Astrocyte (in vitro differentiated cells and primary cell): ENCODE measurements around the gene KCNMA1. TPM values are rescaled to one million over a fixed set of nuclear protein-coding genes. Genes with fewer than 3 reads are reported as not detected.

Experiments used
- DNase-seq: peaks from one replicate; pipeline ENCODE4 v3.0.0-alpha.2; 2010; ENCODE audit warnings: low read depth
- FAIRE-seq: peaks from 2 replicates; lab custom pipeline; 2011; peaks lifted over from hg19 to GRCh38; lab: Jason Lieb, UNC
- H2AFZ ChIP-seq: 2 replicates; pipeline ENCODE4 v1.6.0; 2012; ENCODE audit warnings: low read depth, low read length, inconsistent platforms
- H3K27ac ChIP-seq: 2 replicates; pipeline ENCODE4 v1.5.1; 2011; ENCODE audit warnings: low read depth, low read length, inconsistent platforms
- H3K27me3 ChIP-seq: 2 replicates; pipeline ENCODE4 v1.6.0; 2011; ENCODE audit warnings: low read length, inconsistent platforms; ENCODE audit not compliant: insufficient read depth
- H3K36me3 ChIP-seq: 2 replicates; pipeline ENCODE4 v1.5.1; 2011; ENCODE audit warnings: low read length, inconsistent platforms; ENCODE audit not compliant: insufficient read depth
- H3K4me1 ChIP-seq: 2 replicates; pipeline ENCODE4 v1.5.1; 2011; ENCODE audit warnings: low read length, inconsistent platforms; ENCODE audit not compliant: insufficient read depth
- H3K4me2 ChIP-seq: 2 replicates; pipeline ENCODE4 v1.6.0; 2012; ENCODE audit warnings: low read length, inconsistent platforms
- H3K4me3 ChIP-seq: 2 replicates; pipeline ENCODE4 v1.5.1; 2011; ENCODE audit warnings: low read depth, mild to moderate bottlenecking, low read length, inconsistent platforms; ENCODE audit not compliant: insufficient read depth
- H3K79me2 ChIP-seq: 2 replicates; pipeline ENCODE4 v1.6.0; 2012; ENCODE audit warnings: mild to moderate bottlenecking, low read length, inconsistent platforms; ENCODE audit not compliant: insufficient read depth
- H3K9ac ChIP-seq: 2 replicates; pipeline ENCODE4 v1.6.0; 2012; ENCODE audit warnings: mild to moderate bottlenecking, low read length, inconsistent platforms
- H3K9me3 ChIP-seq: 2 replicates; pipeline ENCODE4 v1.5.1; 2012; ENCODE audit warnings: low read depth, mild to moderate bottlenecking, low read length, inconsistent platforms; ENCODE audit not compliant: insufficient read depth
- H4K20me1 ChIP-seq: 2 replicates; pipeline ENCODE4 v1.6.0; 2012; ENCODE audit warnings: low read length, inconsistent platforms; ENCODE audit not compliant: insufficient read depth
- H3K27ac Mint-ChIP-seq: one replicate; pipeline ENCODE4 v1.8.0; 2021; ENCODE audit warnings: mild to moderate bottlenecking, mixed read lengths; ENCODE audit not compliant: unreplicated experiment
- H3K27me3 Mint-ChIP-seq: one replicate; pipeline ENCODE4 v1.8.0; 2021; ENCODE audit warnings: low read depth, mixed read lengths; ENCODE audit not compliant: unreplicated experiment
- H3K36me3 Mint-ChIP-seq: one replicate; pipeline ENCODE4 v1.8.0; 2021; ENCODE audit warnings: low read depth, mixed read lengths; ENCODE audit not compliant: unreplicated experiment
- H3K4me1 Mint-ChIP-seq: one replicate; pipeline ENCODE4 v1.8.0; 2021; ENCODE audit warnings: low read depth, mixed read lengths; ENCODE audit not compliant: unreplicated experiment
- H3K4me3 Mint-ChIP-seq: one replicate; pipeline ENCODE4 v1.8.0; 2021; ENCODE audit warnings: mild to moderate bottlenecking, moderate library complexity, mixed read lengths; ENCODE audit not compliant: unreplicated experiment
- H3K9me3 Mint-ChIP-seq: one replicate; pipeline ENCODE4 v1.8.0; 2021; ENCODE audit warnings: mild to moderate bottlenecking, mixed read lengths; ENCODE audit not compliant: unreplicated experiment
- CTCF ChIP-seq: IDR thresholded peaks from 2 replicates; pipeline ENCODE4 v1.5.1; 2011; ENCODE audit warnings: low read depth, mild to moderate bottlenecking, inconsistent platforms, low read length, moderate library complexity; ENCODE audit not compliant: insufficient read depth
- EZH2 ChIP-seq: IDR thresholded peaks from 2 replicates; pipeline ENCODE4 v1.6.1; 2012; ENCODE audit warnings: mild to moderate bottlenecking, low read length, inconsistent platforms; ENCODE audit not compliant: insufficient read depth
- total RNA-seq: library from RNA; stranded (reverse); gene quantifications from 2 replicates; pipeline ENCODE4 v1.2.1, GENCODE V29; 2021

KCNMA1 gene
- total RNA-seq, 1 donor from 2014 or later: 45.8 TPM

GRCh38 chr10:77259171-77259874 lies 378.3 kb downstream of the KCNMA1 start:
- no peak overlapping the region for H3K4me3 Mint-ChIP-seq
- H3K4me2 ChIP-seq: no peak overlapping the region
- no peak overlapping the region for H3K27ac Mint-ChIP-seq
- no peaks in the 10 kb centered on the region for H3K79me2 ChIP-seq
- no peak overlapping the region for H3K27ac ChIP-seq
- FAIRE-seq (no peak), DNase-seq (no peak)
- peaks cover 4% of the 10 kb centered on the region for H3K9me3 Mint-ChIP-seq
- H3K4me3 ChIP-seq: no peak overlapping the region
- H3K36me3 ChIP-seq: no peaks in the 10 kb centered on the region
- peaks cover 11% of the 10 kb centered on the region for H3K4me1 Mint-ChIP-seq
- no peaks in the 10 kb centered on the region for H3K27me3 ChIP-seq
- H3K4me1 ChIP-seq: peaks cover 12% of the 10 kb centered on the region
- TF ChIP-seq CTCF: no peak
- no peaks in the 10 kb centered on the region for H4K20me1 ChIP-seq
- no peak overlapping the region for H2AFZ ChIP-seq
- no peaks in the 10 kb centered on the region for H3K9me3 ChIP-seq
- H3K36me3 Mint-ChIP-seq: no peaks in the 10 kb centered on the region
- no peak overlapping the region for H3K9ac ChIP-seq
- H3K27me3 Mint-ChIP-seq: no peaks in the 10 kb centered on the region

GRCh38 chr10:77256346-77256745 lies 381.3 kb downstream of the KCNMA1 start:
- Histone ChIP-seq H3K9me3 (no peaks in the 10 kb centered on the region), H3K27ac (no peak overlapping the region), H2AFZ (no peak overlapping the region), H3K27me3 (no peaks in the 10 kb centered on the region), H3K79me2 (no peaks in the 10 kb centered on the region), H4K20me1 (no peaks in the 10 kb centered on the region), H3K9ac (no peak overlapping the region), H3K4me3 (no peak overlapping the region), H3K36me3 (no peaks in the 10 kb centered on the region), H3K4me2 (no peak overlapping the region), H3K4me1 (peaks cover 6% of the 10 kb centered on the region)
- H3K27ac Mint-ChIP-seq: no peak overlapping the region
- no peak for FAIRE-seq
- TF ChIP-seq CTCF (no peak), EZH2 (no peak)
- no peaks in the 10 kb centered on the region for H3K36me3 Mint-ChIP-seq
- no peaks in the 10 kb centered on the region for H3K27me3 Mint-ChIP-seq
- peaks cover 21% of the 10 kb centered on the region for H3K4me1 Mint-ChIP-seq
- H3K4me3 Mint-ChIP-seq: no peak overlapping the region
- H3K9me3 Mint-ChIP-seq: peaks cover 4% of the 10 kb centered on the region
- DNase-seq: no peak

- H3K79me2 ChIP-seq: no peaks in the 10 kb centered on the region
- H3K27ac ChIP-seq: no peak overlapping the region
- TF ChIP-seq CTCF: no peak
- no peak for TF ChIP-seq EZH2
- no peaks in the 10 kb centered on the region for H4K20me1 ChIP-seq
- no peak overlapping the region for H3K4me2 ChIP-seq
- H3K4me1 ChIP-seq: peaks cover 6% of the 10 kb centered on the region
- H3K27ac Mint-ChIP-seq: no peak overlapping the region
- H3K36me3 ChIP-seq: no peaks in the 10 kb centered on the region
- H3K9ac ChIP-seq: no peak overlapping the region
- no peaks in the 10 kb centered on the region for H3K36me3 Mint-ChIP-seq
- no peak overlapping the region for H2AFZ ChIP-seq
- H3K27me3 Mint-ChIP-seq: no peaks in the 10 kb centered on the region
- H3K4me1 Mint-ChIP-seq: peaks cover 21% of the 10 kb centered on the region
- DNase-seq: no peak
- peaks cover 4% of the 10 kb centered on the region for H3K9me3 Mint-ChIP-seq
- H3K9me3 ChIP-seq: no peaks in the 10 kb centered on the region
- no peak overlapping the region for H3K4me3 Mint-ChIP-seq
- no peak for FAIRE-seq
- no peak overlapping the region for H3K4me3 ChIP-seq
- no peaks in the 10 kb centered on the region for H3K27me3 ChIP-seq
These were observed 384.0 kb downstream of the KCNMA1 start for GRCh38 chr10:77253556-77254064.
